Neural cell (in vitro differentiated cells): Measurements from ENCODE around the gene SLC26A5. TPM values are rescaled to one million over a fixed set of nuclear protein-coding genes. Genes with fewer than 3 reads are reported as not detected.

ENCODE experiments used
- H2AFZ ChIP-seq: fragments of 200-600, 300-800 bp; sonication (generic), shearing (Covaris generic); 2 replicates; pipeline ENCODE4 v1.6.0; 2014; ENCODE audit warnings: low read depth, mild to moderate bottlenecking, antibody characterized with exemption, low read length, moderate library complexity
- H3F3A ChIP-seq: fragments of 200-600 bp; shearing (Covaris generic); 2 replicates; pipeline ENCODE4 v1.6.1; 2016; ENCODE audit warnings: mild to moderate bottlenecking, moderate library complexity, mixed read lengths, antibody characterized with exemption, low read length; ENCODE audit not compliant: insufficient read depth, poor library complexity, severe bottlenecking
- H3K27ac ChIP-seq: fragments of 200-600, 300-800 bp; sonication (generic), shearing (Covaris generic); 2 replicates; pipeline ENCODE4 v1.5.1; 2014; ENCODE audit warnings: mild to moderate bottlenecking, low read length, moderate library complexity
- H3K27me3 ChIP-seq: fragments of 300-800, 200-600 bp; sonication (generic), shearing (Covaris generic); 2 replicates; pipeline ENCODE4 v1.6.0; 2014; ENCODE audit warnings: mild to moderate bottlenecking, low read depth, low read length, moderate library complexity; ENCODE audit not compliant: insufficient read depth
- H3K36me3 ChIP-seq: fragments of 300-800, 200-600 bp; sonication (generic), shearing (Covaris generic); 2 replicates; pipeline ENCODE4 v1.5.1; 2014; ENCODE audit warnings: mild to moderate bottlenecking, antibody characterized with exemption, low read length, moderate library complexity; ENCODE audit not compliant: insufficient read depth
- H3K4me2 ChIP-seq: fragments of 300-800, 200-600 bp; sonication (generic), shearing (Covaris generic); 2 replicates; pipeline ENCODE4 v1.6.0; 2014; ENCODE audit warnings: mild to moderate bottlenecking, low read length
- H3K4me3 ChIP-seq: fragments of 300-800, 200-600 bp; sonication (generic), shearing (Covaris generic); 2 replicates; pipeline ENCODE4 v1.5.1; 2014; ENCODE audit warnings: mild to moderate bottlenecking, low read length, moderate library complexity
- H3K79me2 ChIP-seq: fragments of 200-600 bp; shearing (Covaris generic); replicated peaks from 2 replicates; pipeline ENCODE4 v1.6.0; 2014; ENCODE audit warnings: mild to moderate bottlenecking, low read length, moderate library complexity; ENCODE audit not compliant: insufficient read depth
- H3K9ac ChIP-seq: fragments of 300-800, 200-600 bp; sonication (generic), shearing (Covaris generic); 2 replicates; pipeline ENCODE4 v1.6.1; 2016; ENCODE audit warnings: mild to moderate bottlenecking, low read length, mixed read lengths
- H3K9me2 ChIP-seq: fragments of 200-600 bp; shearing (Covaris generic); 2 replicates; pipeline ENCODE4 v1.6.1; 2016; ENCODE audit warnings: mild to moderate bottlenecking, low read length, mixed read lengths; ENCODE audit not compliant: insufficient read depth
- H3K9me3 ChIP-seq: fragments of 200-600, 300-800 bp; sonication (generic), shearing (Covaris generic); 2 replicates; pipeline ENCODE4 v1.6.1; 2016; ENCODE audit warnings: mild to moderate bottlenecking, mixed run types, low read length, moderate library complexity, mixed read lengths
- H4K20me1 ChIP-seq: fragments of 200-600 bp; shearing (Covaris generic); 2 replicates; pipeline ENCODE4 v1.6.1; 2016; ENCODE audit warnings: mild to moderate bottlenecking, mixed run types; ENCODE audit not compliant: insufficient read depth
- EP300 ChIP-seq: fragments of 450-650 bp; conservative IDR thresholded peaks from 2 replicates; pipeline ENCODE4 v1.6.1; 2014; ENCODE audit warnings: antibody characterized with exemption, mild to moderate bottlenecking, moderate library complexity; ENCODE audit not compliant: poor library complexity, severe bottlenecking
- EZH2 ChIP-seq: fragments of 200-600, 300-800 bp; shearing (Covaris generic), sonication (generic); IDR thresholded peaks from 2 replicates; pipeline ENCODE4 v1.6.1; 2014; ENCODE audit warnings: antibody characterized with exemption, low read length, borderline replicate concordance, mild to moderate bottlenecking; ENCODE audit not compliant: insufficient read depth, poor library complexity, severe bottlenecking
- MXI1 ChIP-seq: fragments of 450-650 bp; conservative IDR thresholded peaks from 2 replicates; pipeline ENCODE4 v1.6.1; 2014; ENCODE audit warnings: antibody characterized with exemption, mild to moderate bottlenecking; ENCODE audit not compliant: poor library complexity, severe bottlenecking
- POLR2AphosphoS5 ChIP-seq: IDR thresholded peaks from 2 replicates; pipeline ENCODE4 v1.6.1; 2012
- RAD21 ChIP-seq: fragments of 450-650 bp; conservative IDR thresholded peaks from 2 replicates; pipeline ENCODE4 v1.6.1; 2014; ENCODE audit warnings: antibody characterized with exemption, mild to moderate bottlenecking, moderate library complexity
- REST ChIP-seq: IDR thresholded peaks from 2 replicates; pipeline ENCODE4 v1.6.1; 2012; ENCODE audit warnings: borderline replicate concordance
- SMC3 ChIP-seq: fragments of 450-650 bp; conservative IDR thresholded peaks from 2 replicates; pipeline ENCODE4 v1.6.1; 2014; ENCODE audit warnings: antibody characterized with exemption, mild to moderate bottlenecking, moderate library complexity; ENCODE audit not compliant: poor library complexity
- TAF1 ChIP-seq: IDR thresholded peaks from 2 replicates; pipeline ENCODE4 v1.6.1; 2012; ENCODE audit warnings: low read depth
- polyA plus RNA-seq: library from polyadenylated mRNA; depleted of rRNA; stranded (reverse); fragments of >200 nt; gene quantifications from 2 replicates; pipeline ENCODE4 v1.2.3, GENCODE V29; 2014
- TF ChIP-seq, protein P1 (sequence below): fragments of 450-650 bp; IDR thresholded peaks from 2 replicates; pipeline ENCODE4 v1.5.1; 2014; ENCODE audit warnings: antibody characterized with exemption, mild to moderate bottlenecking, moderate library complexity; ENCODE audit not compliant: poor library complexity, severe bottlenecking

Gene SLC26A5
- polyA plus RNA-seq, 1 donor from 2014 or later, result not detected

GRCh38 chr7:103388469-103389140, 57.4 kb downstream of the SLC26A5 start:
- H4K20me1 ChIP-seq, result no peaks in the 10 kb centered on the region
- no peaks in the 10 kb centered on the region for H3K79me2 ChIP-seq
- no peak overlapping the region for H3K9ac ChIP-seq
- no peak overlapping the region for H3K4me2 ChIP-seq
- H3K9me2 ChIP-seq, result no peaks in the 10 kb centered on the region
- H3K9me3 ChIP-seq, result no peaks in the 10 kb centered on the region
- TF ChIP-seq EZH2, result no peak
- no peak for TF ChIP-seq MXI1
- no peak for TF ChIP-seq SMC3
- no peak for TF ChIP-seq REST
- TF ChIP-seq TAF1, result no peak
- TF ChIP-seq, protein P1, sequence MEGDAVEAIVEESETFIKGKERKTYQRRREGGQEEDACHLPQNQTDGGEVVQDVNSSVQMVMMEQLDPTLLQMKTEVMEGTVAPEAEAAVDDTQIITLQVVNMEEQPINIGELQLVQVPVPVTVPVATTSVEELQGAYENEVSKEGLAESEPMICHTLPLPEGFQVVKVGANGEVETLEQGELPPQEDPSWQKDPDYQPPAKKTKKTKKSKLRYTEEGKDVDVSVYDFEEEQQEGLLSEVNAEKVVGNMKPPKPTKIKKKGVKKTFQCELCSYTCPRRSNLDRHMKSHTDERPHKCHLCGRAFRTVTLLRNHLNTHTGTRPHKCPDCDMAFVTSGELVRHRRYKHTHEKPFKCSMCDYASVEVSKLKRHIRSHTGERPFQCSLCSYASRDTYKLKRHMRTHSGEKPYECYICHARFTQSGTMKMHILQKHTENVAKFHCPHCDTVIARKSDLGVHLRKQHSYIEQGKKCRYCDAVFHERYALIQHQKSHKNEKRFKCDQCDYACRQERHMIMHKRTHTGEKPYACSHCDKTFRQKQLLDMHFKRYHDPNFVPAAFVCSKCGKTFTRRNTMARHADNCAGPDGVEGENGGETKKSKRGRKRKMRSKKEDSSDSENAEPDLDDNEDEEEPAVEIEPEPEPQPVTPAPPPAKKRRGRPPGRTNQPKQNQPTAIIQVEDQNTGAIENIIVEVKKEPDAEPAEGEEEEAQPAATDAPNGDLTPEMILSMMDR, result no peak
- TF ChIP-seq EP300, result no peak
- TF ChIP-seq POLR2AphosphoS5, result no peak
- TF ChIP-seq RAD21, result no peak
- no peak overlapping the region for H3K4me3 ChIP-seq
- no peak overlapping the region for H2AFZ ChIP-seq
- no peaks in the 10 kb centered on the region for H3F3A ChIP-seq
- no peaks in the 10 kb centered on the region for H3K36me3 ChIP-seq
- no peak overlapping the region for H3K27ac ChIP-seq
- no peaks in the 10 kb centered on the region for H3K27me3 ChIP-seq

- no peak overlapping the region for H3K4me3 ChIP-seq
- H3K79me2 ChIP-seq, result no peaks in the 10 kb centered on the region
- no peaks in the 10 kb centered on the region for H4K20me1 ChIP-seq
- no peaks in the 10 kb centered on the region for H3K36me3 ChIP-seq
- no peak overlapping the region for H2AFZ ChIP-seq
- TF ChIP-seq REST (no peak), MXI1 (no peak), SMC3 (no peak), POLR2AphosphoS5 (no peak), TAF1 (no peak), EP300 (no peak), RAD21 (no peak), EZH2 (no peak)
- TF ChIP-seq, protein P1, result no peak
- H3K27me3 ChIP-seq, result no peaks in the 10 kb centered on the region
- H3F3A ChIP-seq, result no peaks in the 10 kb centered on the region
- no peak overlapping the region for H3K4me2 ChIP-seq
- no peaks in the 10 kb centered on the region for H3K9me2 ChIP-seq
- H3K9me3 ChIP-seq, result no peaks in the 10 kb centered on the region
- H3K27ac ChIP-seq, result no peak overlapping the region
- H3K9ac ChIP-seq, result no peak overlapping the region
Measured at GRCh38 chr7:103387242-103387641, 58.8 kb downstream of the SLC26A5 start.
